Effector CD8-positive, alpha-beta T cell (primary cell): ENCODE data around the gene CYSTM1.

Experiments used
- DNase-seq: peaks from one replicate; lab custom pipeline; 2025; lab: John Stamatoyannopoulos, UW

The CYSTM1 gene

GRCh38 chr5:140208065-140208464 lies 33.1 kb downstream of the CYSTM1 start:
- no peak for DNase-seq

- no peak for DNase-seq
Measured at GRCh38 chr5:140213370-140213983, 38.5 kb downstream of the CYSTM1 start.

- no peak for DNase-seq
Measured at GRCh38 chr5:140214831-140215230, 39.8 kb downstream of the CYSTM1 start.

GRCh38 chr5:140215276-140215675 lies 40.3 kb downstream of the CYSTM1 start:
- DNase-seq: no peak

GRCh38 chr5:140216478-140217074 lies 41.6 kb downstream of the CYSTM1 start:
- no peak for DNase-seq

- no peak for DNase-seq
Measured at GRCh38 chr5:140217299-140218026, 42.5 kb downstream of the CYSTM1 start.

GRCh38 chr5:140219068-140219991 lies 44.3 kb downstream of the CYSTM1 start:
- no peak for DNase-seq

GRCh38 chr5:140220032-140220697 lies 45.2 kb downstream of the CYSTM1 start:
- no peak for DNase-seq

GRCh38 chr5:140220698-140221064 lies 45.7 kb downstream of the CYSTM1 start:
- no peak for DNase-seq

GRCh38 chr5:140221697-140222223 lies 46.8 kb downstream of the CYSTM1 start:
- DNase-seq: no peak

- DNase-seq: no peak
Measured at GRCh38 chr5:140222416-140222815, 47.4 kb downstream of the CYSTM1 start.

- DNase-seq: no peak
Measured at GRCh38 chr5:140223567-140223966, 48.6 kb downstream of the CYSTM1 start.

- DNase-seq: no peak
Measured at GRCh38 chr5:140224658-140225057, 49.7 kb downstream of the CYSTM1 start.

- DNase-seq: no peak
Measured at GRCh38 chr5:140225396-140225795, 50.4 kb downstream of the CYSTM1 start.

- no peak for DNase-seq
Measured at GRCh38 chr5:140227046-140227445, 52.1 kb downstream of the CYSTM1 start.

GRCh38 chr5:140228364-140228837 lies 53.4 kb downstream of the CYSTM1 start:
- DNase-seq: no peak

- DNase-seq: no peak
Measured at GRCh38 chr5:140230373-140230772, 55.4 kb downstream of the CYSTM1 start.

GRCh38 chr5:140232731-140233130 lies 57.7 kb downstream of the CYSTM1 start:
- DNase-seq: no peak

GRCh38 chr5:140234377-140234989 lies 59.5 kb downstream of the CYSTM1 start:
- no peak for DNase-seq

- DNase-seq: no peak
Measured at GRCh38 chr5:140235791-140236551, 61.0 kb downstream of the CYSTM1 start.
